Stimulated activated CD4-positive, alpha-beta T cell treated with anti-CD3 and anti-CD28 coated beads, Interleukin-1b, Interleukin-23, amount 100 ng/mL, for 24 hours (primary cell): Measurements from ENCODE around the gene BRSK1.
"Not testable (repeated sequence)": the region's sequence is repeated elsewhere in the genome, so short reads cannot be mapped to it uniquely, and the experiment has no call there.

Source experiments
- DNase-seq, 4 experiments: peaks; one replicate each; pipeline ENCODE4 v3.0.0-alpha.2; 2020; ENCODE audit warnings: low read depth in 4 of 4, low spot score in 1 of 4

Gene BRSK1

DNA sequence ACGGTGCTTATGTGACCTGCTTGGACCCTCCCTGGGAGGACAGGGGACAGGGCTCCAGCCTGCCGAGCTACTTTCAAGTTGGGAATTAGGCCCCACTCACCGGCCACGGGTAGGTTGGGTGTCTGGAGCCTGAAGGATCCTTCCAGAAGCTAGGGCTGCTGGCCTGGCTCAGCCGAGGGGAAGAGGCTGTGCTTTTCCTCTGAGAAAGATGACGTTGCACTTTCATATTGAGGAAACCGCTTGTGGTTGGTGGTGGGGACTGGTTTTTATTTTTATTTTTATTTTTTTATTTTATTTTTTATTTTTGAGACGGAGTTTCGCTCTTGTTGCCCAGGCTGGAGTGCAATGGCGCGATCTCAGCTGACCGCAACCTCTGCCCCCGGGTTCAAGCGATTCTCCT lies 41.4 kb downstream of the BRSK1 start, which contains the start of gene TMEM150B:
TSS of gene TMEM150B (minus strand) at position 170 of the 400 bp plus-strand sequence. CDS start 4,305 bp downstream, outside the sequence.
- DNase-seq, result no peak

DNA sequence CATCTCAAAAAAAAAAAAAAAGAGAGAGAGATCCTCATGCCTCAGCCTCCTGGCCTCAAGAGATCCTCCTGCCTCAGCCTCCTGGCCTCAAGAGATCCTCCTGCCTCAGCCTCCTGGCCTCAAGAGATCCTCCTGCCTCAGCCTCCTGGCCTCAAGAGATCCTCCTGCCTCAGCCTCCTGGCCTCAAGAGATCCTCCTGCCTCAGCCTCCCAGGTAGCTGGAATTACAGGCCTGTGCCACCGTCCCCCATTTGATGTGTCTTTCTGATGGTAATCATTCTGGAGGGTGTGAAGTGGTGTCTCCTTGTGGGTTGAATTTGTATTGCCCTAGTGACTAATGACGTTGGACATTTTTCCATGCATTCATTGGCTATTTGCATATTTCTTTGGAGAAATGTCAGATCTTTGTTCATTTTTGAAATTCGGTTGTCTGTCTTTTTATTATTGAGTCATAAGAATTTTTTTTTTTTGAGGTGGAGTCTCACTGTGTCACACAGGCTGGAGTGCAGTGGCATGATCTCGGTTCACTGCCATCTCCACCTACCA lies 45.0 kb downstream of the BRSK1 start:
- DNase-seq, result not testable (repeated sequence)

DNA sequence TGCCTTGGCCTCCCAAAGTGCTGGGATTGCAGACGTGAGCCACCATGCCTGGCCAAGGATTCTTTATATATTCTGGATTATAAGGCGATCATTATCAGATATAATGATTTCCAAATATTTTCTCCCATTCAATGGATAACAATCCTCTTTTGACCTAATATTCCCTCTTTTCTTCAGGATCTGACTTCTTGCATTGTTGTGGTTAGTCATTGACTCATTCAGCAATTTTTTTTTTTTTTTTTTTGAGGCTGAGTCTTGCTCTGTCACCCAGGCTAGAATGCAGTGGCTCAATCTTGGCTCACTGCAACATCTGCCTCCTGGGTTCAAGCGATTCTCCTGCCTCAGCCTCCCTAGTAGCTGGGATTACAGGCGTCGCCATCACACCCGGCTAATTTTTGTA lies 46.0 kb downstream of the BRSK1 start:
- not testable (repeated sequence) for DNase-seq

DNA sequence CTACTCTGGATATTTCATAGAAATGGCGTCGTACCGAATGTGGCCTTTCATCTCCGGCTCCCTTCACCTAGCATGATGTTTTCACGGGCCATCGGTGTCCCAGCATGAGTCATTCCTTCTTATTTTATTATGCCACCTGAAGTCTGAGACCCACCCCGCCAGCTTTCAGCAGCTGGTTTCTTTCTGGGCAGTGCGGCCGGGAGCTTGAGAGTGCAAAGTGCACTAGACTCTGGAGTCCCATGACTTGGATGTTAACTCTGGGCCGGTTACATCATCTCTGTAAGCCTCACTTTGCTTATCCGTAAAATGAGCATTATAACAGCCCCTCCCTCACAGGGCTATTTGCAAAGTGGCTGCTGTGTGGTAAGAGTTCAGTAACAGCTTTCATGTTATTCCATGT lies 50.1 kb downstream of the BRSK1 start:
- DNase-seq, result no peak

DNA sequence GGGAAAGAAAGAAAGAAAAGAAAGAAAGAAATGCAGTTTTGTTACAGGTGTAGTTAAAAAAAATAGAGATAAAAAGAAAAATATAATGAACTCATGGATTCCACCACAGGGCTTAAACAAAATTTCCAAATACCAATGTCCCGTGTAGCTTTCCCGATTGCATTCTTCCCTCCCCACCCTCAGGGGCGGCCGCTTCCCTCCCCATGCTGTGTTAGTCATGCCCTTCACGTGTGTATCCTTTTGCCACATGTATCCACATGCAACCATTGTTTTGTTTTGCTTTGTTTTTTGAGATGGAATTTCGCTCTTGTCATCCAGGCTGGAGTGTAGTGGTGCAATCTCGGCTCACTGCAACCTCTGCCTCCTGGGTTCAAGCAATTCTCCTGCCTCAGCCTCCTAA lies 52.3 kb downstream of the BRSK1 start:
- DNase-seq, result no peak

- DNase-seq, result peak; percentile 100
Measured at GRCh38 chr19:55339105-55339888, 55.5 kb downstream of the BRSK1 start, which contains the start of gene KMT5C. KMT5C (plus strand) TSS chr19:55339876; CDS start chr19:55341937, 2,061 bp downstream.

- DNase-seq, result no peak
Measured at GRCh38 chr19:55339889-55340783, 56.3 kb downstream of the BRSK1 start.

GRCh38 chr19:55340784-55341147 lies 57.0 kb downstream of the BRSK1 start:
- no peak for DNase-seq

- peak; percentile 18 to 72 (median 37) for DNase-seq
Measured at GRCh38 chr19:55341171-55341588, 57.4 kb downstream of the BRSK1 start.

DNA sequence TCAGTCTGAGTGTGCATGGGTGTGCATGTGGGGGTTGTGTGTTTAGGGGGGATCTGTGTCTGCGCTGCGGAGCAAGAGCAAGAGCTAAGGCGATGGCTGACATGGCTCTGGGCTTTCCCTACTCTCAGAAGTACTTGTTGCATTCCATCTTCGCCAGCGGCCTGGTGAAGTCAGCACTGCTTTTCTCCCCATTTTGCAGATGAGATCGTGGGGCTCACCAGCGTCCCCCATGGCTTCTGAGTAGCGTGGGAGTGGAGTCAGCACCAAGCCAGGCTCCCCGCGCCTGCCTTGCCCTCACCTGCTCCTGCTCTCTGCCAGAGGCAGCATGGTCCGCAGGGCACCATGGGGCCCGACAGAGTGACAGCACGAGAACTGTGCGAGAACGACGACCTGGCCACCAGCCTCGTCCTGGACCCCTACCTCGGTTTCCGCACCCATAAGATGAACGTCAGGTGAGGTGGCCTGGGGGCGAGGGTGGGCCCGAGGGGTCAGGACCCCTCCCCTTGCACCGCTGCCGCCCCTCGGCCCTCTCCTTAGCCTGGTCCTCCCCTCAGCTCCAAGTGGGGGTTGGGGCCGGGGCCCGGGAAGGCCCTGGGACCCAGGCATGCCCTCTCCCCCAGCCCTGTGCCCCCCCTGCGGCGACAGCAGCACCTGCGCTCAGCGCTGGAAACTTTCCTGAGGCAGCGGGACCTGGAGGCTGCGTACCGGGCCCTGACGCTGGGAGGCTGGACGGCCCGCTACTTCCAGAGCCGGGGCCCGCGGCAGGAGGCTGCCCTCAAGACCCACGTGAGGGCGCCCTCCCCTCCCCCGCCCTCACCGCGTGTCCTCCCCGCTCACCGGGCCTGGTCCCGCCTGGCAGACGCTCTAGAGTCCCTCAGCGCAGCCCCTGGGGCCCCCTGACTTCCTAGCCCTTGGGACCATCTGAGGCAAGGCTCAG lies 58.1 kb downstream of the BRSK1 start:
- no peak for DNase-seq

DNA sequence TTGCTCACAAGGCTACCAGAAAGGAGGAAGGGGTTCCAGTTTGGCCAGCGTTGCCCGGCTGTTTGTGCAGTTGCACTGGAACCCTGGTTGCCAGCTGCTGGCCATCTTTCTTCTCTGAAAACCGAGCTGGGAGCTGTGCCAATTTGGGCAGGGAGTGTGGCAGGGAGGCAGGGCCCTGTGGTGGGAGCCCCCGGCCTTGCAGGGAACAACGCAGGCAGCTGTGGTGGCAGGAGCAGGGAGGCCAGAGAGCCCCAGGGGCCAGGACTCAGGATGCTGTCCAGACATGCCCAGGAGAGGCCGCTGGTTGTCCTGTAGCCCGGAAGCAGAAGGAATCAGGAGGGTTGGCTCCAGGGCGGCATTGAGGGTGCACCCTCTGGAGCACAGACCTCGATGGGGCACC lies 60.6 kb downstream of the BRSK1 start:
- no peak for DNase-seq

DNA sequence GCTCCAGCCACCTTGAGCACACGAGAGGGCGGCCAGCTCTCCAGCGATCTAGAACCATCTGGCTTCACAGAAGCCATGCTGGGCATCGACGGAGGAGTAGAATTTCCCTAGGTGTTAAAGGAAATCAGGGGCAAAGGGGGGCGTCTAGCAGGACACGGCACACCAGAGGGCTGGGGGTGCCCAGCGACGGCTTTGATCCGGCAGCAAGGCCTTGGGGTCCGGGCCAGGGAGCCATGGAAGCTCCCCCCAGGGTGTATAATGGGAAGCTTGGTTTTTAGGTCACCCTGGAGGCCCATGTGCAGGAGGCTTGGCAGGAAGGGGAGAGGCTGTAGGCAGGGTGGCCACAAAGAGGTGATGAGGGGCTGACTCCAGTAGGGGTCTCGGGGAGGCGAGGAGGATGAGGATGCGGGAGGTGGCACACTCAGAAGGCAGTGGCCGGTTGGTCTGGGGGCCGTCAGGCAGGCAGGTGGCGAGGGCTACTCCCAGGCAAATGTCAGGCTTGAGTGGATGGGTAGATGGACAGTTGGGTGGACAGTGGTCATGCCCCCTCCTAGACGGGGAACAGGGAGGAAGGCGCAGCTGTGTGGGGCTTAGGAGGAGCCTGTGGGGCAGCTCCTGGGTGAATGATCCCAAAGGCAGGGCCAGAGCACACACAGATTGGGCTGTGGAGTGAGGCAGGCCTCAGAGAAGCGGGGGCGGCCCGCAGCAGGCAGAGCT lies 61.5 kb downstream of the BRSK1 start:
- no peak for DNase-seq

- no peak for DNase-seq
Measured at GRCh38 chr19:55345818-55346724, 62.3 kb downstream of the BRSK1 start.

DNA sequence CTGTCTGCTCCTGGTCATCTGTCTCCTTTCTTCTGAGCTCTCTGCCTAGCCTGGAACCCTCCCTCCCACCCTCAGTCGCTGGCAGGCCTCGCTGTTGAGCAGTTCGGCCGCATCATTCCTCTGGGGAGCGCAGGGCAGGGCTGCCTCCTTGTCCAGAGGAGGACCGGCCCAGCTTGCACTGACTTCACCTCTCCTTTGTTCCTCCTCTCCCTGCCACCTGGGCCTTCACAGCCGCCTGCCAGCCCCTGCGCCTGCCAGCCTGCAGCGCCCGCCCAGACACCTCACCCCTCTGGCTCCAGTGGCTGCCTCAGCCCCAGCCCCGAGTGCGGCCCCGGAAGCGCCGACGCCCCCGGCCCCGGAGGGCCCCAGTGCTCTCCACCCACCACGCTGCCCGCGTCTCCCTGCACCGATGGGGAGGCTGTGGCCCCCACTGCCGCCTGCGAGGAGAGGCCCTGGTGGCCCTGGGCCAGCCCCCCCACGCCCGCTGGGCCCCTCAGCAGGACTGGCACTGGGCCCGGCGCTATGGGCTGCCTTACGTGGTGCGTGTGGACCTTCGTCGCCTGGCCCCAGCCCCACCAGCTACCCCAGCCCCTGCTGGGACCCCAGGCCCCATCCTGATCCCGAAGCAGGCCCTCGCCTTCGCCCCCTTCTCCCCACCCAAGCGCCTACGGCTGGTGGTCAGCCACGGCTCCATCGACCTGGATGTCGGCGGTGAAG lies 63.1 kb downstream of the BRSK1 start:
- DNase-seq, result no peak

DNA sequence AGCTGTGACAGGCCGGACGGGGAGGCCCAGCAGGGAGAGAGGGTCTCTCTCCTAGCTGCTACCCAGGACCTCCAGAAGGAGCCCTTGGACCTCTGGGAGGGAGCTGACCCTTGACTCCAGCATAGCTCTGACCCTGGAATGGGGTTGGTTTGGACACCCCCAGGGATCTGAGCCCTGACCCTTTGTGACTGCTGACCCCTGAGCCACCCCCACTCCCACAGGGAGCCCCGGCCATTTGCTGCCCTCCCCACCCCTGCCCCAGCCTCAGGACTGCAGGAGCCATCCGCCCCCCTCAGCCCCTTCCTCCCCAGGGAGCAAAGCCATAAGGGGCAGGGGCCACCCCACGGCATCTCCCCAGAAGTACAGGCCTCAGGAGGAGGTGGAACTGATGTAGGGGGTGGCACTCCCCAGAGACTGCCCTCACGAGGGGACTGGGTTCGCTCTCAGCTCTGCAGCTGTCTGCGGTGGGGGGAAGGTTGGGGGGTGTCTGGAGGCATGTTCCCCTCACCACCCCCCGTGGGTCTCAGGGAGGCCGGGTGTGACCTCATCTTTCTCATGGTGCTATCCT lies 63.7 kb downstream of the BRSK1 start:
- no peak for DNase-seq

DNA sequence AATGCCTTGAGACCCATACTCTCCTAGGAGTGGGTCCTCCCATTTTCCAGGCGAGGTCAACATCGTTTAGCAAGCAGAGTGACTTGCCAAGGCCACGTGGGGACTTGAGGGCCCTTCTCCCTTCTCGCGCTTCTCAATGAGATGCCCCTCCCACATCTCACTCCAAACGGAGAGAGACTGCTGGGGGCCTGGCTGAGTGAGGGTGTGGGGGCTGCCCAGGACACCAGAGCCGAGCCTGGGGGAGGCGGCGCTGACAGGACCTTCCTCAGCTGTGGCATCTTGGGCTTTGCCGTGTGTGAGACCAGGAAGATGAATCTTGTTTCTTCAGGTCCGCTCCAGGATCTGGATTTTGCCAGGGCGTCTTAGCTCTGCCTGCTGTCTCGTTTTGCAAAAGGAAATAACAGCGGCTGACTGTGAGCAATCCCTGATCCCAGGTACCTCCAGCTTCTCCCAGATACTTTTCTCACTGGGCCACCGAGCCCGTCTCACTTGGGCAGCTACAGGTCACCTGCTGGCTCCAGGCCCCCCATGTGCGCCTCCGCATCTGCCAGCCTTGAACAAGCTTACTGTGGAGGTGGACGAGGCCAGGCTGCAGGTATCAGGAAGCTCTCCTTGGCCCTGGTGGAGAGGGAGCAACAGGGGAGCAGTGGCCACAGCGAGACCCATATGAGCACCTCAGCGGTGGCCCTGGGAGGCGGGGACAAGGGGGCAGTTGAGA lies 64.7 kb downstream of the BRSK1 start:
- DNase-seq, result no peak

GRCh38 chr19:55350620-55351315 lies 67.0 kb downstream of the BRSK1 start:
- DNase-seq, result no peak
